ENCODE results near the gene BICRAL. TPM values are rescaled to one million over a fixed set of nuclear protein-coding genes. Genes with fewer than 3 reads are reported as not detected.

Gene BICRAL
- total and polyA plus RNA-seq, 2 donors (not counting 3 experiments of a cell fraction or from before 2014, with no cell fraction given): 5.6 to 6.8 TPM

DNA sequence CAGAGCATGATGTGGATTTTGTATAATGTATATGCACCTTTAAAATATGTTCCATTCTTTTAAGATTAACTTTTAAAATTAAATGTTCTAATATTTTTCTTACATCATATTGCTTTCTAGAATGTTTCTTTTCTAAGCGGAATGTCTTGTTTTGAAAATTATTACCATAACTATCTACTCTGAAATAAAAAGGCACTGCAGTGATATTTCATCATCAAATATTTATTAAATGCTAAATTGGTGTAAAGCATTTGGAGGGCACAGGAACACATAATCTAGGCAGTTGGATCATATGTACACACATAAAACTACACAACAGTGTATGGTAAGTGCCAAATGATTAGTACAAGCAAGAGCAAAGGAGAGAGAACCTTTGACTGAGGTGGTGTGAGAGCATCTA, 13.8 kb downstream of the BICRAL start:
- Histone ChIP-seq H4K20me1 (replicated peaks; ENCODE audit: control insufficient read depth, extremely low read depth, insufficient read depth, low read length) (no peaks in the 10 kb centered on the region), H3K36me3 (ENCODE audit: control insufficient read depth in 2 of 2, extremely low read depth in 1 of 2, insufficient read depth in 2 of 2, low read length in 2 of 2) (no peaks in the 10 kb centered on the region), H3K4me2 (ENCODE audit: insufficient read depth, low read length) (no peak overlapping the region), H3K9me3 (replicated peaks; ENCODE audit: control insufficient read depth, insufficient read depth, low read length) (no peaks in the 10 kb centered on the region), H3K79me2 (ENCODE audit: control insufficient read depth, insufficient read depth, low read length) (no peaks in the 10 kb centered on the region), H3K9me1 (replicated peaks; ENCODE audit: control insufficient read depth, extremely low read depth, insufficient read depth, low read length) (no peaks in the 10 kb centered on the region), H3K27me3 (ENCODE audit: control insufficient read depth in 2 of 2, insufficient read depth in 2 of 2, low read length in 2 of 2) (no peaks in the 10 kb centered on the region), H2AFZ (ENCODE audit: low read depth, low read length) (no peak overlapping the region), H3K4me1 (ENCODE audit: control insufficient read depth, extremely low read depth, insufficient read depth, low read length) (peaks cover 6% of the 10 kb centered on the region), H3K27ac (ENCODE audit: insufficient read depth, low read depth, low read length) (no peak overlapping the region), H3K9ac (replicated peaks; ENCODE audit: extremely low read depth, insufficient read depth, low read length) (no peak overlapping the region), H3K4me3 (replicated peaks in 1 of 3; ENCODE audit: insufficient read depth in 1 of 3, low read depth in 1 of 3, low read length in 3 of 3) (no peak overlapping the region)
- DNase-seq (ENCODE audit: low read depth, low spot score) (no peak), FAIRE-seq (no peak)
- ChIA-PET CTCF (no interaction called here), POLR2A (no interaction called here)
- intact Hi-C loops (cut with micrococcal nuclease) (no loop called here), dilution Hi-C loops (cut with MboI; ENCODE audit: extremely low pct_ligation_motif_present, low sequenced_read_pairs) (no loop called here)
- TF ChIP-seq JUN (IDR thresholded peaks at IDR 0.05; ENCODE audit: borderline replicate concordance, insufficient read depth, insufficient read length, low read depth) (no peak), EZH2 (IDR thresholded peaks at IDR 0.05; ENCODE audit: borderline replicate concordance, low read depth, low read length, severe bottlenecking) (no peak), FOS (IDR thresholded peaks at IDR 0.05; ENCODE audit: borderline replicate concordance, insufficient read depth, low read length) (no peak), POLR2AphosphoS5 (IDR thresholded peaks at IDR 0.05; ENCODE audit: insufficient read depth, low read depth, low read length) (no peak), MYC (IDR thresholded peaks at IDR 0.05; ENCODE audit: low read depth, low read length) (no peak), GATA2 (IDR thresholded peaks at IDR 0.05; ENCODE audit: insufficient read depth, insufficient read length, low read depth, low read length) (no peak), CTCF (IDR thresholded peaks at IDR 0.05; ENCODE audit: extremely low read depth in 1 of 2, insufficient read depth in 1 of 2, low read depth in 1 of 2, low read length in 2 of 2) (no peak), POLR2A (IDR thresholded peaks at IDR 0.05; ENCODE audit: low read depth, low read length) (no peak)
- TF ChIP-seq, protein P1, sequence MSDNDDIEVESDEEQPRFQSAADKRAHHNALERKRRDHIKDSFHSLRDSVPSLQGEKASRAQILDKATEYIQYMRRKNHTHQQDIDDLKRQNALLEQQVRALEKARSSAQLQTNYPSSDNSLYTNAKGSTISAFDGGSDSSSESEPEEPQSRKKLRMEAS (IDR thresholded peaks at IDR 0.05; ENCODE audit: insufficient read depth, insufficient read length): no peak
- no TSS peak for BruUV-seq (replicated peaks)

All from endothelial cell of umbilical vein (primary cell).